ENCODE results near the gene TACR2.

Gene TACR2

DNA sequence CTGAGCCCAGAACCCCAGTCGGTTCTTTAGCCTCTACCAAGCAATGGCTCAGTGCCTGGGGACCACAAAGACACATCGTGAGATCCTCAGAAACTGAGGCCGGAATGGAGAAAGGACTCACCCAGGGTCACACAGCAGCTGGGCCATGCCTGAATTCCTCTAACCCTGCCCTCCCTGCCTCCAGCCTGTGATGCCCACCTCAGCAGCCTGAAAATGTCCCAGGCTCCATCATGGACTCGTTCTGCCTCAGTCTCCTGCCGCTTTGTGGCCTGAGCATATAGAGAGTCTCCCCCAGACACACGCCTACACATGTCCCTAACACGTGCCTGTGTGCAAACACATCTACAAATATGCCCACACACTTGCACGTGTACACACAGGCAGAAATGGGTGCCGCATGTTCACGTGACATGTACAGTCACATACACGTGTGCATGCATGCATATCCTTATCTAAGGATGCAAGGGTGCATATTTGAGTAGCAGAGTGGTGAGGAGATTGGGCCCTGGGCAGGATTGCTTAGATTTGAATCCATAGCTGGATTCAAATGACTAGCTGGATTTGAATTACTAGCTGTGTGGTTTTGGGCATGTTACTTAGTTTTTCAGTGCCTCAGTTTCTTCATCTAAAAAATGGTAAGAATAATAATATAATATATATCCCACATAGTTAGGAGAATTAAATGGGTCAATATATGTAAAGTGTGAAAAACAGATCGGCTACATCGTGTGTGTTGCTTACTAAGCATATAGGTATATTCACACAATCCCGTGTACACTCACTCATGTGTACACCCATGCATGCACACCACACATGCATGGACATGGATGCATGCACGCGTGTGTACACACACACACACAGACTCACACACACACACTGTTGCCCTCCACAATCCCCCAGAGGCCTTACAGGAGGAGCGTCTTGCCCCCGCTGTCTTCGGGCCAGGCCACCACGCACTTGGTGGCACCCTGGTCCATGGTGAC lies 2.4 kb downstream of the TACR2 start:
- no peak for TF ChIP-seq CTCF (IDR thresholded peaks at IDR 0.05; ENCODE audit: insufficient read depth, low read length, poor library complexity, severe bottlenecking)
- no peak for TF ChIP-seq EZH2phosphoT487 (conservative IDR thresholded peaks at IDR 0.05; ENCODE audit: low read length)
- H3K4me2 ChIP-seq (ENCODE audit: low read depth, low read length, poor library complexity, severe bottlenecking), result no peak overlapping the region
- no peaks in the 10 kb centered on the region for H3K36me3 ChIP-seq (ENCODE audit: low read length)
- H3K27me3 ChIP-seq (ENCODE audit: low read length), result no peaks in the 10 kb centered on the region
- no peak overlapping the region for H2AFZ ChIP-seq (ENCODE audit: low read depth, low read length, severe bottlenecking)
- H3F3A ChIP-seq (ENCODE audit: insufficient read depth), result no peaks in the 10 kb centered on the region; the same call in 1 of the 2 replicates
- no peak overlapping the region for H3K27ac ChIP-seq (ENCODE audit: low read depth, low read length)
- H3K9ac ChIP-seq (ENCODE audit: low read length), result no peak overlapping the region
- no peak overlapping the region for H3K4me3 ChIP-seq (ENCODE audit: insufficient read depth, low read length, poor library complexity, severe bottlenecking)
- no peaks in the 10 kb centered on the region for H3K9me3 ChIP-seq (ENCODE audit: insufficient read depth, low read length)
- no peaks in the 10 kb centered on the region for H4K20me1 ChIP-seq (ENCODE audit: low read depth, low read length)
- H3K9me2 ChIP-seq (replicated peaks; ENCODE audit: insufficient read depth, low read length), result no peaks in the 10 kb centered on the region
- no peaks in the 10 kb centered on the region for H3K79me2 ChIP-seq (ENCODE audit: insufficient read depth, low read length)

DNA sequence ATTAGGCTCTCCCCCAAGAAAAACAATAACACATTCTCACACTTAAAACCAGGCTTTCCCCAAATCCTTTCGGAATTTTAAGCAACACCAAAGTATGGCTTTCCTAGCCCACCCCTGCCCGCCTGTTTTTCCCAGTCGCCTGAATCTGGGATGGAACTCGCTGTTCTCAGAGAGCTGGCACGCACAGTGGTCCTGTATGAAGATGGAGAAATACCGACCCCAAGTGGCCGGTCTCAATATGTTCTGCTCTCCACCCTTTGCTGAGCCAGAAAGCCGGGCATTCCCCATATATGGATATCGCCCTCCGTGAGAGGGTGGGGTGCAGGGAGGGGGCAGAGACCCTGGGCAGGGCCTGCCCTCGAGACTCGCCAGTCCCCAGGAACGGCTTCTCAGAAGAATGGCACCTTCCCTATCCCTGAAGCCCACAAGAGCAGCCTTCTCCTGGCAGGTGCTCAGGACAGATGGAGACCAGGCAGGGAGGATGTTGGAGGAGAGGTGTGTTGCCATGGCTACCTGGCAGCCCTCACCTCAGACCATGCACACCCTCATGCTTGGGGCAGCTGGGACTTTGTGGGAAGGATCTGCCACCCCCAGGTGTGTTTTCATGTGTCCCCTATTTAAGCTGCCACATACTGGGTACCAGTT lies 3.4 kb downstream of the TACR2 start:
- Histone ChIP-seq H3K27me3 (ENCODE audit: low read length) (no peaks in the 10 kb centered on the region), H3K27ac (ENCODE audit: low read depth, low read length) (no peak overlapping the region), H3F3A (ENCODE audit: insufficient read depth) (no peaks in the 10 kb centered on the region; the same call in 1 of the 2 replicates), H3K9me2 (replicated peaks; ENCODE audit: insufficient read depth, low read length) (no peaks in the 10 kb centered on the region), H3K79me2 (ENCODE audit: insufficient read depth, low read length) (no peaks in the 10 kb centered on the region), H3K9ac (ENCODE audit: low read length) (no peak overlapping the region), H3K36me3 (ENCODE audit: low read length) (no peaks in the 10 kb centered on the region), H3K4me2 (ENCODE audit: low read depth, low read length, poor library complexity, severe bottlenecking) (peak overlapping the region; percentile 12), H3K4me3 (ENCODE audit: insufficient read depth, low read length, poor library complexity, severe bottlenecking) (no peak overlapping the region), H2AFZ (ENCODE audit: low read depth, low read length, severe bottlenecking) (no peak overlapping the region), H4K20me1 (ENCODE audit: low read depth, low read length) (no peaks in the 10 kb centered on the region), H3K9me3 (ENCODE audit: insufficient read depth, low read length) (no peaks in the 10 kb centered on the region)
- TF ChIP-seq CTCF (IDR thresholded peaks at IDR 0.05; ENCODE audit: insufficient read depth, low read length, poor library complexity, severe bottlenecking) (peak; percentile 54), EZH2phosphoT487 (conservative IDR thresholded peaks at IDR 0.05; ENCODE audit: low read length) (no peak)

- Histone ChIP-seq H3F3A (ENCODE audit: insufficient read depth) (no peaks in the 10 kb centered on the region; the same call in 1 of the 2 replicates), H2AFZ (ENCODE audit: low read depth, low read length, severe bottlenecking) (no peak overlapping the region), H3K79me2 (ENCODE audit: insufficient read depth, low read length) (no peaks in the 10 kb centered on the region), H3K27ac (ENCODE audit: low read depth, low read length) (no peak overlapping the region), H3K27me3 (ENCODE audit: low read length) (no peaks in the 10 kb centered on the region), H4K20me1 (ENCODE audit: low read depth, low read length) (no peaks in the 10 kb centered on the region), H3K9ac (ENCODE audit: low read length) (no peak overlapping the region), H3K36me3 (ENCODE audit: low read length) (no peaks in the 10 kb centered on the region), H3K4me3 (ENCODE audit: insufficient read depth, low read length, poor library complexity, severe bottlenecking) (no peak overlapping the region), H3K9me3 (ENCODE audit: insufficient read depth, low read length) (no peaks in the 10 kb centered on the region), H3K4me2 (ENCODE audit: low read depth, low read length, poor library complexity, severe bottlenecking) (no peak overlapping the region), H3K9me2 (replicated peaks; ENCODE audit: insufficient read depth, low read length) (no peaks in the 10 kb centered on the region)
- TF ChIP-seq EZH2phosphoT487 (conservative IDR thresholded peaks at IDR 0.05; ENCODE audit: low read length) (no peak), CTCF (IDR thresholded peaks at IDR 0.05; ENCODE audit: insufficient read depth, low read length, poor library complexity, severe bottlenecking) (no peak)
These were observed 4.4 kb downstream of the TACR2 start for GRCh38 chr10:69412232-69412790.

All from SU-DHL-6 (cell line).